K562 (cell line): ENCODE measurements around the gene LPCAT1.

Experiments used
- CTCF ChIP-seq, 3 experiments: IDR thresholded peaks in 2 of 3; conservative IDR thresholded peaks in 1 of 3; 2 replicates each; pipeline ENCODE4 v1.5.1; 2011 to 2012; ENCODE audit warnings: low read length in 3 of 3, mild to moderate bottlenecking in 3 of 3, control low read depth in 2 of 3, improper control_type of control experiment in 1 of 3, inconsistent platforms in 1 of 3, low read depth in 1 of 3, mixed read lengths in 1 of 3, moderate library complexity in 1 of 3; ENCODE audit not compliant: insufficient read depth in 2 of 3
- EZH2 ChIP-seq: IDR thresholded peaks from 2 replicates; pipeline ENCODE4 v1.6.1; 2012; ENCODE audit warnings: low read depth, mild to moderate bottlenecking, inconsistent platforms, low read length, borderline replicate concordance
- HDAC6 ChIP-seq: IDR thresholded peaks from 2 replicates; pipeline ENCODE4 v1.6.1; 2012; ENCODE audit warnings: low read depth, mild to moderate bottlenecking, control low read depth, inconsistent platforms, low read length, moderate library complexity
- LEF1 ChIP-seq: fragments of 450-650 bp; IDR thresholded peaks from 2 replicates; pipeline ENCODE4 v1.6.1; 2016; ENCODE audit warnings: mild to moderate bottlenecking
- NFIC ChIP-seq: fragments of 450-650 bp; IDR thresholded peaks from 2 replicates; pipeline ENCODE4 v1.6.1; 2017; ENCODE audit warnings: mild to moderate bottlenecking, inconsistent platforms
- ZBTB43 ChIP-seq: sonication (generic); formaldehyde crosslinking; IDR thresholded peaks from 2 replicates; pipeline ENCODE4 v1.8.0; 2023; ENCODE audit warnings: mild to moderate bottlenecking, missing genetic modification reagents

GRCh38 chr5:1483856-1484729, 39.7 kb downstream of the LPCAT1 start:
- TF ChIP-seq LEF1: no peak
- no peak for TF ChIP-seq EZH2
- TF ChIP-seq HDAC6: no peak
- no peak for TF ChIP-seq ZBTB43
- no peak for TF ChIP-seq CTCF (IDR thresholded peaks at IDR 0.05 in 2 of 3, conservative IDR thresholded peaks at IDR 0.05 in 1 of 3; ENCODE audit: insufficient read depth in 2 of 3, low read depth in 1 of 3, low read length in 3 of 3)
- TF ChIP-seq NFIC: no peak
